ENCODE data around the gene ALOX5AP. TPM values are rescaled to one million over a fixed set of nuclear protein-coding genes. Genes with fewer than 3 reads are reported as not detected.

Gene ALOX5AP
- total RNA-seq, 1 experiment from 2014 or later, result 1.1 TPM

DNA sequence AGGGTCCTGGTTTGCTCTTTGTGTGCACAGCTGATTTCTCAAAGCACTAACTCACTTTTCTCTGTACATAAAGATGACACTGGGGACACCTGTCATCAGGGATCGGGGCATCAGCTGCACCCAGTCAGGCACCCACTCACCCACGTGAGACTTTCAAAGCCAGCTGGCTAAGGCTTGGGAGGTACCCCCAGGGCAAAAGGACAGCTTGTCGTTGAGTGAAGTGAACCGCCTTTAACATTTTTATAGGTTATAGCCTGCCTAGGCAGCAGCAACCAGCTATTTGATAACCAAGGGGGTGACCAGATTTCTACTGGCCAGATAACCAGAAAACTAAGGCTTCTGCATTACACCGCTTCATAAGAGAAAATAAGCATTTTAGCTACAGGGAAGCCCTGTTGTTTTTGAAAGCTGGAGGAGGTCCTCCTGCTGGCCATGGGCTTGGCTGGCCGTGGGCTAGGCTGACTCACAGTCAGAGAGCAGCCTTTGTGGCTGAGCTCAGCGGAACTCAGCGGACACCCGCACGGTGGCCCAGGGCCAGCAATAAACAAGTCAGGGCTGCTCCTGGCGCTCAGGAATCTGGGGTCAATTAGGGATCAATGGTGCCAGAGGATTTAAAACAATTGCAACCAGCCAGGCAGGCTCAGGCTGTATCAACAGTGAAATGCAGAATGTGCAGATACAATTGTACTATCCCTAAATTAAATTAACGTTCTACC, 57.1 kb downstream of the ALOX5AP start:
- peak; percentile 12 to 58 for DNase-seq
- Mint-ChIP-seq H3K4me3 (ENCODE audit: unreplicated experiment) (no peak overlapping the region), H3K36me3 (ENCODE audit: insufficient read depth, unreplicated experiment) (no peaks in the 10 kb centered on the region), H3K27ac (ENCODE audit: unreplicated experiment) (no peak overlapping the region), H3K27me3 (ENCODE audit: insufficient read depth, unreplicated experiment) (no peaks in the 10 kb centered on the region), H3K4me1 (ENCODE audit: low read depth, unreplicated experiment) (no peaks in the 10 kb centered on the region), H3K9me3 (ENCODE audit: unreplicated experiment) (no peaks in the 10 kb centered on the region)
- intact Hi-C loops (cut with micrococcal nuclease; ENCODE audit: unreplicated experiment), result no loop called here
- Histone ChIP-seq H3K4me3 (ENCODE audit: low read depth, low read length) (no peak overlapping the region), H3K9me3 (no peaks in the 10 kb centered on the region), H3K4me1 (no peaks in the 10 kb centered on the region), H3K27me3 (replicated peaks; ENCODE audit: control insufficient read depth, insufficient read depth, low read length) (no peaks in the 10 kb centered on the region), H3K36me3 (ENCODE audit: control insufficient read depth, insufficient read depth, low read length) (no peaks in the 10 kb centered on the region)
- POLR2A ChIA-PET, result no interaction called here
- TF ChIP-seq, protein P1, sequence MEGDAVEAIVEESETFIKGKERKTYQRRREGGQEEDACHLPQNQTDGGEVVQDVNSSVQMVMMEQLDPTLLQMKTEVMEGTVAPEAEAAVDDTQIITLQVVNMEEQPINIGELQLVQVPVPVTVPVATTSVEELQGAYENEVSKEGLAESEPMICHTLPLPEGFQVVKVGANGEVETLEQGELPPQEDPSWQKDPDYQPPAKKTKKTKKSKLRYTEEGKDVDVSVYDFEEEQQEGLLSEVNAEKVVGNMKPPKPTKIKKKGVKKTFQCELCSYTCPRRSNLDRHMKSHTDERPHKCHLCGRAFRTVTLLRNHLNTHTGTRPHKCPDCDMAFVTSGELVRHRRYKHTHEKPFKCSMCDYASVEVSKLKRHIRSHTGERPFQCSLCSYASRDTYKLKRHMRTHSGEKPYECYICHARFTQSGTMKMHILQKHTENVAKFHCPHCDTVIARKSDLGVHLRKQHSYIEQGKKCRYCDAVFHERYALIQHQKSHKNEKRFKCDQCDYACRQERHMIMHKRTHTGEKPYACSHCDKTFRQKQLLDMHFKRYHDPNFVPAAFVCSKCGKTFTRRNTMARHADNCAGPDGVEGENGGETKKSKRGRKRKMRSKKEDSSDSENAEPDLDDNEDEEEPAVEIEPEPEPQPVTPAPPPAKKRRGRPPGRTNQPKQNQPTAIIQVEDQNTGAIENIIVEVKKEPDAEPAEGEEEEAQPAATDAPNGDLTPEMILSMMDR (IDR thresholded peaks at IDR 0.05; ENCODE audit: insufficient read depth in 1 of 2, low read depth in 1 of 2, low read length in 1 of 2, severe bottlenecking in 1 of 2, unreplicated experiment in 1 of 2), result peak in 1 of 2 experiments; percentile 2
- no TSS peak for BruUV-seq (replicated peaks)
- CTCF ChIA-PET, result interaction anchor here (0.5 to 1.5 kb wide), 2 partner anchors 17 to 49 kb away, joined by 3 read pairs; no protein-coding TSS in a partner anchor

DNA sequence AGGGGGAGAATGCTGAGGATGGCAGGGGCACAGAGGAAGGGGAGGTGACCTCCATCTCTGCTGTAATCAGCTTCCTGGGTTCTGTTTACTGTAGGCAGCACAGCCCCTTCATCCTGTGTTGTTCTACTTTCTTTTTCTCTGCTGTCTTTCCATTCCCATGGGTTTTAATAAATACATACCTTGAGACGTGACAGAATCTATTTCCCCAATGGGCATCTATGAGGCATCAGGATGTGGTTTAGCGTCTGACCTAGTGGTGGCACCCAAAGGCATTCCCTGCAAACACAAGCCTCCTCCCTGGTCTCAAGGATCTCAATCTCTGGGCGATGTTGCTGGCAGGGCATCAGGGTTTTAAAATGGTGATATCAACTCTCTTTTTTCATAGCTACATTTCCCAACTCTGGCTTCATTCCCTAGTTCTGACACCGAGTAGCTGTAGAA, 60.8 kb downstream of the ALOX5AP start:
- no peak overlapping the region for H3K4me3 ChIP-seq (ENCODE audit: low read depth, low read length)
- no peak overlapping the region for H3K4me3 Mint-ChIP-seq (ENCODE audit: unreplicated experiment)
- DNase-seq, result no peak
- no peaks in the 10 kb centered on the region for H3K27me3 ChIP-seq (replicated peaks; ENCODE audit: control insufficient read depth, insufficient read depth, low read length)
- no TSS peak for BruUV-seq (replicated peaks)
- H3K27me3 Mint-ChIP-seq (ENCODE audit: insufficient read depth, unreplicated experiment), result no peaks in the 10 kb centered on the region
- no peak overlapping the region for H3K27ac Mint-ChIP-seq (ENCODE audit: unreplicated experiment)
- CTCF ChIA-PET, result interaction anchor here (1.1 kb wide), 1 partner anchor 249 kb away, joined by 4 read pairs; no protein-coding TSS in a partner anchor
- POLR2A ChIA-PET, result no interaction called here
- intact Hi-C loops (cut with micrococcal nuclease; ENCODE audit: unreplicated experiment), result no loop called here
- H3K9me3 ChIP-seq, result no peaks in the 10 kb centered on the region
- H3K9me3 Mint-ChIP-seq (ENCODE audit: unreplicated experiment), result no peaks in the 10 kb centered on the region
- no peaks in the 10 kb centered on the region for H3K36me3 Mint-ChIP-seq (ENCODE audit: insufficient read depth, unreplicated experiment)
- H3K4me1 Mint-ChIP-seq (ENCODE audit: low read depth, unreplicated experiment), result no peaks in the 10 kb centered on the region
- H3K36me3 ChIP-seq (ENCODE audit: control insufficient read depth, insufficient read depth, low read length), result no peaks in the 10 kb centered on the region
- no peaks in the 10 kb centered on the region for H3K4me1 ChIP-seq
- TF ChIP-seq, protein P1 (IDR thresholded peaks at IDR 0.05; ENCODE audit: insufficient read depth in 1 of 2, low read depth in 1 of 2, low read length in 1 of 2, severe bottlenecking in 1 of 2, unreplicated experiment in 1 of 2), result no peak

DNA sequence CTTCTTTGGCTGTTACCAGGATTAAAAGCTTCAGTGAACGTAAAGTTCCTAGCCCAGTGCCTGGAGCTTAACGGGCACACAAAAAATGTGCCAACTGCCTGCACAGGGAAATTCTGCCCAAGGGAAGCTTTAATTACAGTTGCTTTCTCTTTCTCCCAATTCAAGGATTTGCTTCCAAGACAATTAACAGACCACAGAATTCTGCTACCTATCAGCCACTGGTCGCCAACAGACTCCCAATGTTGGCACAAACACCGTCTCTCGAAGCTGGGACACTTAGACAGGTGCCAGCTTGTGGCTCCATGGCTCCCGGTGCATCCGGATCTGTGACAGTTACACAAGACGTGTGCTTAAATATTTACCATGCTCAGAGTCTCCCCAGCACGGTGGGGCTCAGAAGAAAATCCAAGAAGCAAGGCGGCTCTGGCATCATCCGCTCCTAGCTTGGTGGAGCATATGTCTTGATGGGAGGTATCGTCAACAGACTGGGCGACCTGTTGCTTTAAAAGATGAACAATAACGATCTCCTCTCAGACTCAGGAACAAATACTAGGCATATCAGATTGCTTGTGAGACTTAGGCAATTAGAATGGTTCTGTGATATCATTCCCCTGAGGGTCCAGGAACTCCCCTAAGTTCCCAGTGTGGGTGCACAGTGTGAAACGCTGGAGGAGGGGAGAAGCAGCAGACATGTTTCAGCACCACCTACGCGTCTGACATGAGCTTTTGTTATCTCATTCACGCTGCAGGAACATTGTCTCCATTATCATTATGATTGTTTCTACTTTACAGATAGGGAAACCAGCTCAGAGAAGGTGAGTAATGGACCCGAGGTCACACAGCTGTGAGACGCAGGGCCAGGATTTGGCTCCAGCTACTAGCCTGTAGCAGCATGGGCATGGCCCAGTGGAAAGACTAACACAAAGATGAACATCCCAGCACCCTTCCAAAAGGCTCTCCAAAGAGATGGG, 61.6 kb downstream of the ALOX5AP start:
- no peaks in the 10 kb centered on the region for H3K27me3 Mint-ChIP-seq (ENCODE audit: insufficient read depth, unreplicated experiment)
- no peak overlapping the region for H3K4me3 Mint-ChIP-seq (ENCODE audit: unreplicated experiment)
- no peaks in the 10 kb centered on the region for H3K4me1 Mint-ChIP-seq (ENCODE audit: low read depth, unreplicated experiment)
- Histone ChIP-seq H3K27me3 (replicated peaks; ENCODE audit: control insufficient read depth, insufficient read depth, low read length) (no peaks in the 10 kb centered on the region), H3K36me3 (ENCODE audit: control insufficient read depth, insufficient read depth, low read length) (no peaks in the 10 kb centered on the region), H3K4me3 (ENCODE audit: low read depth, low read length) (no peak overlapping the region), H3K9me3 (no peaks in the 10 kb centered on the region), H3K4me1 (no peaks in the 10 kb centered on the region)
- no peak overlapping the region for H3K27ac Mint-ChIP-seq (ENCODE audit: unreplicated experiment)
- TF ChIP-seq, protein P1 (IDR thresholded peaks at IDR 0.05; ENCODE audit: insufficient read depth in 1 of 2, low read depth in 1 of 2, low read length in 1 of 2, severe bottlenecking in 1 of 2, unreplicated experiment in 1 of 2), result no peak
- intact Hi-C loops (cut with micrococcal nuclease; ENCODE audit: unreplicated experiment), result no loop called here
- no TSS peak for BruUV-seq (replicated peaks)
- POLR2A ChIA-PET, result no interaction called here
- DNase-seq, result no peak
- CTCF ChIA-PET, result interaction anchor here (1.1 kb wide), 1 partner anchor 248 kb away, joined by 4 read pairs; no protein-coding TSS in a partner anchor
- H3K36me3 Mint-ChIP-seq (ENCODE audit: insufficient read depth, unreplicated experiment), result no peaks in the 10 kb centered on the region
- H3K9me3 Mint-ChIP-seq (ENCODE audit: unreplicated experiment), result no peaks in the 10 kb centered on the region
